GM12878 (cell line): Measurements from ENCODE around the gene MPZL1. TPM values are rescaled to one million over a fixed set of nuclear protein-coding genes. Genes with fewer than 3 reads are reported as not detected.

Experiments used
- CBFB ChIP-seq: IDR thresholded peaks from 2 replicates; pipeline ENCODE4 v1.6.1; 2016; ENCODE audit warnings: antibody characterized with exemption, low read depth
- CBX3 ChIP-seq: fragments of 200-600 bp; sonication (generic); IDR thresholded peaks from 2 replicates; pipeline ENCODE4 v1.6.1; 2016; ENCODE audit warnings: low read depth, borderline replicate concordance
- DPF2 ChIP-seq: fragments of 450-650 bp; IDR thresholded peaks from 2 replicates; pipeline ENCODE4 v1.6.1; 2017; ENCODE audit warnings: mild to moderate bottlenecking
- ETV6 ChIP-seq, 2 experiments: fragments of 450-650 bp in 1 of 2; IDR thresholded peaks in 1 of 2; conservative IDR thresholded peaks in 1 of 2; 2 replicates each; pipeline ENCODE4 v1.6.1; 2014; ENCODE audit warnings: antibody characterized with exemption in 1 of 2, borderline replicate concordance in 1 of 2, low read depth in 1 of 2, mild to moderate bottlenecking in 1 of 2, moderate library complexity in 1 of 2
- GATAD2B ChIP-seq: fragments of 450-650 bp; conservative IDR thresholded peaks from 2 replicates; pipeline ENCODE4 v1.6.1; 2017; ENCODE audit warnings: low read depth, mild to moderate bottlenecking, moderate library complexity
- HDAC6 ChIP-seq: fragments of 200-600 bp; sonication (generic); IDR thresholded peaks from one replicate; pipeline ENCODE4 v1.8.0; 2017; ENCODE audit warnings: antibody characterized with exemption; ENCODE audit not compliant: unreplicated experiment
- HSF1 ChIP-seq: fragments of 150-350 bp; IDR thresholded peaks from 2 replicates; pipeline ENCODE4 v1.6.1; 2014; ENCODE audit warnings: mild to moderate bottlenecking, low read depth, low read length
- IKZF1 ChIP-seq: fragments of 450-650 bp; conservative IDR thresholded peaks from 2 replicates; pipeline ENCODE4 v1.6.1; 2017; ENCODE audit warnings: antibody characterized with exemption, mild to moderate bottlenecking
- JUNB ChIP-seq: IDR thresholded peaks from 2 replicates; pipeline ENCODE4 v1.6.1; 2016; ENCODE audit warnings: antibody characterized with exemption, mild to moderate bottlenecking
- LARP7 ChIP-seq: fragments of 450-650 bp; IDR thresholded peaks from 2 replicates; pipeline ENCODE4 v1.6.1; 2017; ENCODE audit warnings: mild to moderate bottlenecking
- MEF2B ChIP-seq: fragments of 450-650 bp; IDR thresholded peaks from 2 replicates; pipeline ENCODE4 v1.6.1; 2018; ENCODE audit warnings: mild to moderate bottlenecking, moderate library complexity; ENCODE audit not compliant: partially characterized antibody, poor library complexity, severe bottlenecking
- MYC ChIP-seq: IDR thresholded peaks from 2 replicates; pipeline ENCODE4 v1.6.1; 2011; ENCODE audit warnings: mild to moderate bottlenecking, low read length, moderate library complexity, inconsistent platforms; ENCODE audit not compliant: insufficient read depth, insufficient replicate concordance, insufficient read length, severe bottlenecking
- RB1 ChIP-seq: fragments of 450-650 bp; formaldehyde crosslinking; IDR thresholded peaks from 2 replicates; pipeline ENCODE4 v1.6.1; 2017; ENCODE audit warnings: mild to moderate bottlenecking, borderline replicate concordance
- TAF1 ChIP-seq: IDR thresholded peaks from 2 replicates; pipeline ENCODE4 v1.6.1; 2011; ENCODE audit warnings: mild to moderate bottlenecking, low read depth, low read length, borderline replicate concordance
- TARDBP ChIP-seq: IDR thresholded peaks from 2 replicates; pipeline ENCODE4 v1.6.1; 2016; ENCODE audit warnings: borderline replicate concordance
- YBX1 ChIP-seq: fragments of 450-650 bp; IDR thresholded peaks from 2 replicates; pipeline ENCODE4 v1.6.1; 2016; ENCODE audit warnings: antibody characterized with exemption
- polyA plus RNA-seq, 11 experiments: library from polyadenylated mRNA; depleted of rRNA in 4 of 11; unstranded in 6 of 11; stranded (reverse) in 5 of 11; fragments of >200 nt; fragmentation: Nextera tagmentation in 4 of 11; fragmentation: Illumina TruSeq in 1 of 11; extraction: Ambion mirVana in 4 of 11; extraction: Trizol in 1 of 11; gene quantifications; 1 replicate in 1 of 11; 2 replicates in 10 of 11; pipeline versions ENCODE4 v1.2.1 to v1.2.3, GENCODE V29; 2011 to 2016; ENCODE audit warnings: inconsistent platforms in 2 of 11, missing spikeins in 2 of 11, low read depth in 1 of 11
- total RNA-seq, 4 experiments: library from RNA; depleted of rRNA in 3 of 4; stranded (reverse); fragments of >200 nt in 3 of 4; fragmentation: Illumina TruSeq in 1 of 4; extraction: Trizol in 1 of 4; gene quantifications; 2 replicates each; pipeline versions ENCODE4 v1.2.1 to v1.2.3, GENCODE V29; 2013 to 2021
- TF ChIP-seq, protein P1 (sequence below): IDR thresholded peaks from 2 replicates; pipeline ENCODE4 v1.6.1; 2012; ENCODE audit warnings: low read depth, low read length, improper control_type of control experiment

MPZL1 gene
- total and polyA plus RNA-seq, 10 of the 15 experiments (the other 5 are each of a cell fraction or from before 2014, with no cell fraction given), result 9.8 to 60.9 (median 45.9) TPM

DNA sequence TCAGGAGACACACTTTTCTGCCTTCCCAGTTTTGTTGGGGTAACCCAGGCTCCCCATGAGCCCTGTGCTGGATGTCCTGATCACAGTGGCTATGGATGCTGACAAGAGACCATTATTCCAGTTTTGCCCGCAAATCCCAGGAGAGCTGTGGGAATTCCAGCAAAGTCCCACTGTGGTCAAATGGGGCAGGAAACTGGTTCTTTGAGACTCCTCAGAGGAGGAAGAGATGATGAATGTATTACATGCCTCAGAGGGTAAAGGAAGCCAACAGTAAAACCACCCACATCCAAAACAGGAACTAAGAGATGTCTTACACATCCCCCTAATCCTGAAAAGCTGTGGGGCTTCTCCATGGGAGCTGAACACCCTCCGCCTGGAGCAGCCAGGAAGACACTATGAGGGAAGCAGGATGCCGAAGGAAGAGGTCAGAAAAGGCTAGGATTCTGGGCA is 12.8 kb upstream of the MPZL1 start (continued):
- no peak for TF ChIP-seq JUNB
- peak; percentile 94 for TF ChIP-seq IKZF1
- TF ChIP-seq YBX1, result no peak
- TF ChIP-seq GATAD2B, result peak; percentile 47; the same call in 1 of the 2 replicates
- TF ChIP-seq ETV6 (conservative IDR thresholded peaks at IDR 0.05 in 1 of 2, IDR thresholded peaks at IDR 0.05 in 1 of 2; ENCODE audit: borderline replicate concordance in 1 of 2, low read depth in 1 of 2), result peak in 1 of 2 experiments; percentile 72; a peak in 1 of 4 replicates
- no peak for TF ChIP-seq HDAC6
- TF ChIP-seq TAF1, result no peak
- TF ChIP-seq CBX3, result no peak
- no peak for TF ChIP-seq MYC
- TF ChIP-seq, protein P1, sequence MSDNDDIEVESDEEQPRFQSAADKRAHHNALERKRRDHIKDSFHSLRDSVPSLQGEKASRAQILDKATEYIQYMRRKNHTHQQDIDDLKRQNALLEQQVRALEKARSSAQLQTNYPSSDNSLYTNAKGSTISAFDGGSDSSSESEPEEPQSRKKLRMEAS, result no peak
- no peak for TF ChIP-seq LARP7
- TF ChIP-seq DPF2, result peak; percentile 72; the same call in 1 of the 2 replicates
- no peak for TF ChIP-seq RB1
- TF ChIP-seq HSF1, result no peak
- no peak for TF ChIP-seq TARDBP
- TF ChIP-seq MEF2B, result peak; percentile 89
- peak; percentile 74 for TF ChIP-seq CBFB
- TF ChIP-seq, all 136 proteins: peak for 15
